ENCODE results near the gene FGD2.

FGD2 gene, protein sequence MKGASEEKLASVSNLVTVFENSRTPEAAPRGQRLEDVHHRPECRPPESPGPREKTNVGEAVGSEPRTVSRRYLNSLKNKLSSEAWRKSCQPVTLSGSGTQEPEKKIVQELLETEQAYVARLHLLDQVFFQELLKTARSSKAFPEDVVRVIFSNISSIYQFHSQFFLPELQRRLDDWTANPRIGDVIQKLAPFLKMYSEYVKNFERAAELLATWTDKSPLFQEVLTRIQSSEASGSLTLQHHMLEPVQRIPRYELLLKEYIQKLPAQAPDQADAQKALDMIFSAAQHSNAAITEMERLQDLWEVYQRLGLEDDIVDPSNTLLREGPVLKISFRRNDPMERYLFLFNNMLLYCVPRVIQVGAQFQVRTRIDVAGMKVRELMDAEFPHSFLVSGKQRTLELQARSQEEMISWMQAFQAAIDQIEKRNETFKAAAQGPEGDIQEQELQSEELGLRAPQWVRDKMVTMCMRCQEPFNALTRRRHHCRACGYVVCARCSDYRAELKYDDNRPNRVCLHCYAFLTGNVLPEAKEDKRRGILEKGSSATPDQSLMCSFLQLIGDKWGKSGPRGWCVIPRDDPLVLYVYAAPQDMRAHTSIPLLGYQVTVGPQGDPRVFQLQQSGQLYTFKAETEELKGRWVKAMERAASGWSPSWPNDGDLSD

DNA sequence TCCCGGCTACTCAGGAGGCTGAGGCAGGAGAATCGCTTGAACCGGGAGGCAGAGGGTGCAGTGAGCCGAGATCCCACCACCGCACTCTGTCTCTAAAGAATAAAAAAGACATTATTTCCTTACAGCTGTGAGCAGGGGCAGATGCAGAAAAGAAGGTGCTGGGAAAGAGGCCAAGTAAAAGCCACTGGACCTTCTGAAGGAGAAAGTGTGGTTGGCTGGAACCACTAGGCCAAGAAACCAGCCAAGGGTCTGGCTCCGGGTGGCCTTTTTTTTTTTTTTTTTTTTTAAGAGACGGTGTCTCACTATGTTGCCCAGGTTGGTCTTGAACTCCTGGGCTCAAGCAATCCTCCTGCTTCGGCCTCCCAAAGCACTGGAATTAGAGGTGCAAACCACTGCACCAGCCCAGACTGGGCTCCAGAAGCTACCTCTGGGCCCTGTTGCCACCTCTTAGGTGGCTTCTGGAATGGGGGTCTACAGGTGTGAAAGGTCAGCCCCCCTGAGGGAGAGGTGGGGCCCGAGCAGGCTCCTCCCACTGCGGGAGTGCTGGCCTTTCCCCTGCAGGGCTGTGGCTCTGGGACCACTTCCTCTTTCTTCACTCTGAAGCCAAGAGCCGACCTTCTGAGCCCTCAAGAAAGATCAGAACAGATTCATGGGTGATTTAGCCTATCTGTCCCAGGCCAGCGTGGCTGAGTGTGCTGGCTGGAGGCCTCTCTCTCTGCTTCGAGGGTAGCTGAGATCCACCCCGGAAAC is at the start of gene FGD2:
Gene FGD2 (plus strand): TSS at position 595 of the 750 bp plus-strand sequence. CDS start 163 bp downstream, outside the sequence.
- intact Hi-C loops (cut with DNase I): no loop called here
- DNase-seq: peak in 3 of 10 donors; percentile 31 to 63 (median 47)

DNA sequence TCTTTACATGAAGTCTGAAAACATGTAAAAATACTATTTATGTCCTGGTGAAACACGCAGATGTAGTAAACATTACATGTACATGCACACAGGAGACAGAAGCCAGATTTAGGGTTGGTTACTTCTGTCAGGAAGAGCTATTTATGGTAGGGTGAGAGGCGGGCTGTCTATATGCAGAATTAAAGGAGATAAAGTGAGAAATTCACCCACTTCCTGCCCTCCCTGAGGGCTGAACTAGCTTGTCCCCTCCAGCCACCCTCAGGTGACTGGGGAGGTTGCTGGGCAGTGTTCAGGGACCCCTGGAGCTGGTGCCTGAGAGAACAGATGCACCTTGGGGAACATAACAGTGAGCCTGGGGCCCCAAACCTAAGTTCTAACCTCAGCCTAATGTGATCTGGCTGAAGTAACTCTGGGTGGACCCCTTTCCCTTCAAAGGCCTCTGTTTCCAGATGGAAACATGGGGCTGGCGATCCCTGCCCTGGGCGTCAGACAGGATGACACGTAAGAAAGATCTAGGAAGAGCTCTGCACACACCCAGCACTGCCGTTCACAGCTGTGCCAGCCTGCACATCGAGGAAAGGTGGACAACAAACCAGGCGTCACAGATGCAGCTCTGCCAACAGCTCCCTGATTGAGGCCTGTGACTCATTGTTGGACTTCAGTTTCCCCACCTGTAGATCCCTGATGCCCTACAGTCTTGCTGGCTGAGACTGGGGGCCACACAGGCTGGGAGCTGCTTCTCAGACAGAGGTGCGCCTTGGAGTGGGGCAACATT is 49.6 kb upstream of the FGD2 start:
- DNase-seq: peak in 2 of 10 donors; percentile 42 to 73
- intact Hi-C loops (cut with DNase I): no loop called here

DNA sequence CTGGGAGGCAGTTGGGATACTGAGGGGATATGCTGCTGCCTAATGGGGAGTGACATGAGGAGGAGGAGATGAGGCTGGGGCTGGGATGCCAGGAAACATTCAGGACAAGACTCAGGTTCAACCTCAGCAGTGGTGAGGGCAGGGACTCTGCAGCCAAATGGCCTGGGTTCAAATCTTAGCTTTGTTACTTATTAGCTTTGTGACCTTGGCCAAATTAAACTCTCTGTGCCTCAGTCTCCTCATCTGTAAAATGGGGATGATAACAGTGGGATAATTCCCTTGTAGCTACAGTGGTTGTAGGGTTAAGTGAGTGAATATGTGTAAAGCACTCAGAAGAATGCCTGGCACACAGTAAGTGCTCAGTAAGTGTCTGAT is 49.0 kb upstream of the FGD2 start:
- no peak for DNase-seq
- intact Hi-C loops (cut with DNase I): no loop called here

DNA sequence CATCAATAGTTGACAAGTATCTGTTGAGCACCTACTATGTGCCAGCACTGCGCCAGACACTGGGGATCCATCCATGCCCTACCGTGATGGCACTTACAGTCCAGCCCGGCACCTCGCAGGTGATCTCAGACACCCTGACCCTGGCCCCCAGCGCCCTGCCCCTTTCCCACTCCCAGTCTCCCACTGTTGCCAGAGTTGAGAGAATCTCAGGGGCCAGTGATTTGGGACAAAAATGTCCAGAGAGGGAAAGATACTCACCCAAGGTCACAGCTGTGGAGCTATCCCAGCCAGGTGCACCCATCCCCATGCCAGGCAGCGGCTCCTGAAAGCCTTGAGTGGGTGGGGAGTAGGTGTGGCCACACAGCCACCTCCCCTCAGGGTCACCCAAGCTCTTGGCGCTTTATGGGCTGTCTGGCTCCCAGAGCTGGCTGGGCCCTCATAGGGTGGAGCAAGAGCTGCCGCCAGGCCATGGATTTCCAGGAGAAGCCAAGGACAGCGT is 47.6 kb upstream of the FGD2 start:
- intact Hi-C loops (cut with DNase I): no loop called here
- DNase-seq: peak in 2 of 10 donors; percentile 70 to 78

DNA sequence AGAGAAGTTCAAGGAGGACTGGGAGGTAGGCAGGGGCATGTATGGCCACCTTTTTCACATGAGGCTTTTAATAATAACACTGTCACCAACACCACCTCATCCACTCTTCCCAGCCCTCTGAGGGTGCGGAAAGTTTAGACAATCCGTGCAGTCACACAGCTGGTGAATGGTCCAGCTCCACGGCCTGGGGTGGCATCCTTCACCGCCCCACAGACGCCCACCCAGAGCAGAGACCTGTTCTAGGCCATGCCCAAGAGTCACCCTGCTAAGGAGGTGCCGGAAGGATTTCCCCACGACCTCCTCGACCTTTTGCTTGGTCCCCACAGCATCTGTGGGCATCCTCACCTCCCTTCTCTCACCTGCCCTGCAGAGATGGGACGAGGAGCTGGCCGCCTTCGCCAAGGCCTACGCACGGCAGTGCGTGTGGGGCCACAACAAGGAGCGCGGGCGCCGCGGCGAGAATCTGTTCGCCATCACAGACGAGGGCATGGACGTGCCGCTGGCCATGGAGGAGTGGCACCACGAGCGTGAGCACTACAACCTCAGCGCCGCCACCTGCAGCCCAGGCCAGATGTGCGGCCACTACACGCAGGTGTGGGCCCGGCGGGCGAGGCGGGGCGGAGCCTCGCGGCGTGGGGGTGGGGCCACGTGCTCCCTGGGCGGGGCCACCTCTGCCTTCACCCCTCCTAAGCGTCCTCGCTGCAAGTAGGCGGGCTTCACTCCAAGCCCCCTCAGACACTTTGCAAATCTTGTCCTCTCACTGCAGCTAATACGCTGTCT is 46.5 kb upstream of the FGD2 start:
- intact Hi-C loops (cut with DNase I): no loop called here
- peak in 2 of 10 donors; percentile 70 to 75 for DNase-seq

DNA sequence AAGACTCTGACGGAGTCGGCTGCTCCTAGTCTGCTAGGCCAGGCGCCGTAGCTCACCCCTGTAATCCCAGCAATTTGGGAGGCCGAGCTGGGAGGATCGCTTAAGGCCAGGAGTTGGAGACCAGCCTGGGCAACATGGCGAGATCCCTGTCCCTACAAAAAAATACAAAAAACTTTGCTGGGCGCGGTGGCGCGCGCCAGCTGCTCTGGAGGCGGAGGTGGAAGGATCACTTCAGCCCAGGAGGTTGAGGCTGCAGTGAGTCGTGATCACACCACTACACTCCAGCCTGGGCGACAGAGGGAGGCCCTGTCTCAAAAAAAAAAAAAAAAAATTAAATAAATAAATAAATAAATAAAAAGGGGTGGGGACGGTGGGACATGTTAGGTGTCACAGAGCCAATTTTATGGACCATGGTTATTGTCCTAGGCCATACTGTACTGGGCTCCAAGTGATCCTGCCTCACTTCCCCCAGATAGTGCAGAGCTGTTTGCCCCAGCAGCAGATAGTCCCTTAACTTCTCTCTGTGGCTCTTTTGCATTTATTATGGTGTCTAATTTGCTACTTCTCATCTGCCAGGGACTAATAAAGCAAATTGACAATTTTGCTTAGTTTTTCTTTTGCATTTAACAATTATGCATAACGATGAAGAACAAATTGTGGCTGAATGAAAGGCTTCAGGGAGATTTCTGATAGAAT is 45.8 kb upstream of the FGD2 start:
- intact Hi-C loops (cut with DNase I): no loop called here
- peak in 2 of 10 donors; percentile 62 to 76 for DNase-seq

DNA sequence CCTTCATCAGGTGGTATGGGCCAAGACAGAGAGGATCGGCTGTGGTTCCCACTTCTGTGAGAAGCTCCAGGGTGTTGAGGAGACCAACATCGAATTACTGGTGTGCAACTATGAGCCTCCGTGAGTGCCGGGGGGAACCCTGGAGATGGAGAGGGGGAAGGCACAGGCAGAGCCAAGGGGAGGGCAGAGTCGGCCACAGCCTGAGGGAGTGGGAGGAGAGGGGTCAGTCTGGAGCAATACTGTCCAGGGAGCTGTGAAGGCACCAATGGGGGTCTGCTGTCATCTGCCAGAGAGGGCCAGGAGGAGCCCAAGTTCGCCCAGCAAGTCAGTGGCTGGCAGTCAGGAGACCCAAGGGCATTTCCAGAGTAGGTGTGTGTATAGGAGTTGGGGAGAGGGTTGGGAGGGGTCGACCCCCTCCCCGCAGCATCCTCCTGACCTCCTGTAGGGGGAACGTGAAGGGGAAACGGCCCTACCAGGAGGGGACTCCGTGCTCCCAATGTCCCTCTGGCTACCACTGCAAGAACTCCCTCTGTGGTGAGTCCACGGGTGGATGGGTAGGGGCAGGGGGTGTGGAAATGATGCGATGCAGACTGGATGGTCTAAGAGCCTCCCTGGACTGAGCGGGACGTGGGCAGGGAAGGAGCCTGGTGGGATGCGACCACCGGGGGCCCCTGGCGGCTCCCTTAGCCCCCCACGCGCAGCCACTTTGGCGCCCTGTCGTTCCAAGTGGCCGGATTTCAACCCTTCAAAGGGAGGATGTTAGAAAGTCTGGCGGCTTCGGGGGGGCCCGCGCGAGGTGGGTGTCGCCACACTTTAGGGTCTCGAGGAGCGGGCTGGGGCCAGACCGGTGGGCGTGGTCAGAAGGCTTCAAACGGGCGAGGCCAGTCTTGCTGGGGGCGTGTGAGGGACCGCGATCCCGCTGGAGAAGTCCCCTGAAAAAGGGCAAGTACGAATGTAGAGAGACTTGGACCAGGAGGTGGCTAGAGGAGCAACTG is 43.7 kb upstream of the FGD2 start:
- intact Hi-C loops (cut with DNase I): no loop called here
- peak in 2 of 10 donors; percentile 59 to 78 for DNase-seq

DNA sequence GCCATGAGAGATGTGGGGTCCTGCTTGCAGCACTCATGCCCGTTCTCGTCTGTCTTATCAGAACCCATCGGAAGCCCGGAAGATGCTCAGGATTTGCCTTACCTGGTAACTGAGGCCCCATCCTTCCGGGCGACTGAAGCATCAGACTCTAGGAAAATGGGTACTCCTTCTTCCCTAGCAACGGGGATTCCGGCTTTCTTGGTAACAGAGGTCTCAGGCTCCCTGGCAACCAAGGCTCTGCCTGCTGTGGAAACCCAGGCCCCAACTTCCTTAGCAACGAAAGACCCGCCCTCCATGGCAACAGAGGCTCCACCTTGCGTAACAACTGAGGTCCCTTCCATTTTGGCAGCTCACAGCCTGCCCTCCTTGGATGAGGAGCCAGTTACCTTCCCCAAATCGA is 42.6 kb upstream of the FGD2 start:
- DNase-seq: peak; percentile 47 to 96 (median 69)

DNA sequence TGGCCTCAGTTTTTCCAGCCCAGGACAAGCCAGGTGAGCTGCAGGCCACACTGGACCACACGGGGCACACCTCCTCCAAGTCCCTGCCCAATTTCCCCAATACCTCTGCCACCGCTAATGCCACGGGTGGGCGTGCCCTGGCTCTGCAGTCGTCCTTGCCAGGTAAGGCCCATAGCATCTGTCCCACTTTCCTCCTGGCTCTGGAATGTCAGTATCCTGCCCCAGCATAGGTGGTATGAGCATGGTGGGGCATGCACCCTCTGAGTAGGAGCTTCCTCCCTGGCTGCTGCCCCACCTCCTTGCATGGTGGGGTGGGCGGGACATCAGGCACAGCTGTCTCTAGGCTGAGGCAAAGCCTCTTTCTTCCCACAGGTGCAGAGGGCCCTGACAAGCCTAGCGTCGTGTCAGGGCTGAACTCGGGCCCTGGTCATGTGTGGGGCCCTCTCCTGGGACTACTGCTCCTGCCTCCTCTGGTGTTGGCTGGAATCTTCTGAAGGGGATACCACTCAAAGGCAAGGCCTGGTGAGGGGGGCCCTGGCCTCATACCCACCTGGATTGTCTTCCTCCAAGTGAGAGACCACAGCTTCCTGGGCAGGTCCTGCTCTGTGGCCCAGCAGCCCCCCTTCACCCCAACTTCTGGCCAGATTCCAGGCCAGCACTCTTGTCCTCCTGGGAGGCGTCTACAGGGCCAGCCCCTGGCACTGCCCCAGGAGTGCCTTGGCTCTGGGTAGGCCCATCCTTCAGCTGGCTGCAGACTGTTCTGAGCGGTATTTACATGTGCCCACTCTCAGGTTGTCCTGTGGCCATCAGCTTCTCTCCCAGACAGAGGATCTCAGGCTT is 41.8 kb upstream of the FGD2 start:
- peak in 2 of 10 donors; percentile 81 to 89 for DNase-seq

More for the DNA sequence above, 42.6 kb upstream of the FGD2 start:
- intact Hi-C loops (cut with DNase I): no loop called here

DNA sequence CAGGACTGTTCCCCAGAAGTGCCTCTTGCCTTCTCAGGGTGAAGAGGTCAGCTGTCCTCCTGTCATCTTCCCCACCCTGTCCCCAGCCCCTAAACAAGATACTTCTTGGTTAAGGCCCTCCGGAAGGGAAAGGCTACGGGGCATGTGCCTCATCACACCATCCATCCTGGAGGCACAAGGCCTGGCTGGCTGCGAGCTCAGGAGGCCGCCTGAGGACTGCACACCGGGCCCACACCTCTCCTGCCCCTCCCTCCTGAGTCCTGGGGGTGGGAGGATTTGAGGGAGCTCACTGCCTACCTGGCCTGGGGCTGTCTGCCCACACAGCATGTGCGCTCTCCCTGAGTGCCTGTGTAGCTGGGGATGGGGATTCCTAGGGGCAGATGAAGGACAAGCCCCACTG is 41.1 kb upstream of the FGD2 start:
- DNase-seq: peak in 2 of 10 donors; percentile 37 to 72
- intact Hi-C loops (cut with DNase I): no loop called here

More for the DNA sequence above, 41.8 kb upstream of the FGD2 start:
- intact Hi-C loops (cut with DNase I): no loop called here

DNA sequence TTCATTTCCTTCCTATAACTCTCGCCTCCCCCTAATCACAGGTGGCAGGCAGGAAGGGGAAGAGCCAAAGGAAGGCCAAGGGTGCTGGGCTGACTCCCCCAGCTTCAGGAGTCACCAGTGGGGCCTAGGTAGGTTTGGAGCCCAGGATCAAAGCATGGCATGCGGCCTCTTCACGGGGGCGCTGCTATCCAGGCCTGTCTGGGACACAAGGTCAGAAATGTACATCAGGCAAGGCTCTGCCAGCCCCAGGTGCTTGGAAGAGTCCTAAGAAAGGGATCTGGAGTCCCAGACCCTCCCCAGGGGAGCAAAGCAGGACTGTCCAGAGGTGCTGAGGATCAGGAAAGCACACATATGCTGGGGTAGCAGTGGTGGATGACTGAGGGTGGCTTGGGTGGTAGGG is 40.5 kb upstream of the FGD2 start:
- DNase-seq: peak in 1 of 10 donors; percentile 50
- intact Hi-C loops (cut with DNase I): no loop called here

DNA sequence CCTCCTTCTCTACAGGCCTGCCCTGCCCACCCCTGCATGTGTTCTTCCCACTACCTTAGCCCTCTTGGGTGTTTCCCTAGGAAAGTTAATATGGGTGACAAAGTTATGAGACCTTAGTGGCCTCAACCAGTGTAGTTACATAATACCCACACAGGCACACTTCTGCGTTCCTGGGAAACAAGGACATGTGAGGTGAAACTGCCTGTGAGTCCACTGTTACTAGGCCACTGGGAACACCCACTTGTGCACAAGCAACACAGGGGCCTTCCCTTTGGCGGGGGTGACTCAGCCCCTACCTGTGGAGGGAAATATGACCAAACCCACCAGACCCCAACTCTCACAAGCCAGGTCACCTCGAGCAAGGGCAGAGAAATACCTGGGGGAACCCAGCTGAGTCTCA is 38.2 kb upstream of the FGD2 start:
- intact Hi-C loops (cut with DNase I): no loop called here
- peak in 1 of 10 donors; percentile 33 for DNase-seq

DNA sequence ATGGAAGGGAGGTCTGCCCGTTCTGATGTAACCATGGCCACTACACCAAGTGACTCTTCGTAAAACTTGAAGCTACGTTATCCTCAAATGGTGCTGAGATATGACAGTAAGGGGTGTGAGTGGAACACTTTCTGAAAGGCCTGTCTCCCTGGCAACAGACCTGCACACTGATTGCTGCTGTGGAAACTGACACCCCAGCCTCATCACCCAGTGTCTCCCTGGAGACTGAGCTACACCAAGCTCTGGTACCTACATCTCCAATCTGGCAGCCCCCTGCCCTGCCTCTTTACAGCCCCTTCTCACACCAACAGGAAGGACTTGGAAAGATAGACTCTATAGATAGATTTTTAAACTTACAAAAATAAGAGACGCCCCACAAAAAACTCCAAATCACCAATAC is 37.7 kb upstream of the FGD2 start:
- intact Hi-C loops (cut with DNase I): no loop called here
- peak in 1 of 10 donors; percentile 54 for DNase-seq

DNA sequence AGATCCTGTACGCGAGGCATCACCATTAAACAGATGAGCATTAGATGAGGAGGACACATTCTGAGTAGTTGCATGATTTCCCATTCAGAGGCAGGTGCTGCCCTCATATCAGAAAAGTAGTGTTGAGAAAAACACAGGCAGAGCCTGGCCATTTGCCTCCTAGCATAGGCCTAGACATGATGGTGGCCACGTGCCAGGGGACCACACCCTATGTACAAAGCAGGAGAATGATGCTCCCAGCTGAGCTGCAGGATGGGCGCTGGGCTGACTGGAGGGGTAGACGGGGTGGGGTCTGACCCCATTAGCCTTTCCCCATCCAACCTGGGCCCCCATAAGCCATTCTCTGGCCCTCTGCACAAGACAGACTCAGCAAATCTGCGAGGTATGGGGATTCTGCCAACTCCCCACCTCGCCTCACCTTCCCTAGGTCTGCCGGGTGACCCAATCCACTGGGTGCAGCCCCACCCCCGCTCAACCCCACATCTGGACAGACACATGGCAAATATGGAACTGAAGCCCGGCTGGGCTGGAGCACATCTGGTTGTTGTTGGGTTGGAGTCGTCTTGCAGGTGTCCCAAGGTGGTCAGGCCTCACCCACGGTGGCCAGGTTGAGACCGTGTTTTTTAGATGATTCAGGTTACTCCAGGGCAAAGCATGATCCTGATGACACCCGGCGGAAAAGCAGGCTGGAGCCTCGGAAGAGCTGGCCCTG is 37.0 kb upstream of the FGD2 start:
- intact Hi-C loops (cut with DNase I): no loop called here

DNA sequence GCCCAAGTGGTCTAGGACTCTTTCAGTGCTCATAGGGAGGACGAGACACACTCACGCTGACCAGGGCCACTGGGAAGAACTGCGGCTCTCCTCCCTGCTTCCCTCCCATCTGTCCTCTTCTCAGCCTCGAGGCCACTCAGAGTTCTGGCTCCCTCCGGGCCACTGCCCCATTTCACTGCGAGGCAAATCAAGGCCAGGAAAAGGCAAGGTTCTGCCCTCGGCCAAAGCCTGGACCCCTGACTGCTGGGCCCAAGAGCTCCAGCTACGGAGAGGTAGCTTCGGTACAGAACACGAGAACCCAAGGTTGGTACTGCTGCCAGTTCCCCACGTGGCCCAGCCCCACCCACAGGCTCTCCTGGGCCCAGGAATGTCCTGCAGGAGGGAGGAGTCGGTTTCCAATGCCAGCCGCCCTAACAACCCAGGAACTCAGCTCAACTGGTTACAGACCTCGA is 36.2 kb upstream of the FGD2 start:
- intact Hi-C loops (cut with DNase I): no loop called here

More for the DNA sequence above, 37.0 kb upstream of the FGD2 start:
- DNase-seq: peak in 1 of 10 donors; percentile 74

More for the DNA sequence above, 36.2 kb upstream of the FGD2 start:
- no peak for DNase-seq
